ENCODE measurements around the gene RWDD2A. TPM values are rescaled to one million over a fixed set of nuclear protein-coding genes. Genes with fewer than 3 reads are reported as not detected.

RWDD2A gene
- total RNA-seq, 1 donor from 2014 or later, result 1.5 TPM

GRCh38 chr6:83198486-83199172 lies 5.5 kb downstream of the RWDD2A start:
- intact Hi-C loops (cut with micrococcal nuclease), result loop anchor here (10.0 kb wide), 1 partner anchor 656 kb away; the partner anchor contains the start of genes CYB5R4 and RIPPLY2

DNA sequence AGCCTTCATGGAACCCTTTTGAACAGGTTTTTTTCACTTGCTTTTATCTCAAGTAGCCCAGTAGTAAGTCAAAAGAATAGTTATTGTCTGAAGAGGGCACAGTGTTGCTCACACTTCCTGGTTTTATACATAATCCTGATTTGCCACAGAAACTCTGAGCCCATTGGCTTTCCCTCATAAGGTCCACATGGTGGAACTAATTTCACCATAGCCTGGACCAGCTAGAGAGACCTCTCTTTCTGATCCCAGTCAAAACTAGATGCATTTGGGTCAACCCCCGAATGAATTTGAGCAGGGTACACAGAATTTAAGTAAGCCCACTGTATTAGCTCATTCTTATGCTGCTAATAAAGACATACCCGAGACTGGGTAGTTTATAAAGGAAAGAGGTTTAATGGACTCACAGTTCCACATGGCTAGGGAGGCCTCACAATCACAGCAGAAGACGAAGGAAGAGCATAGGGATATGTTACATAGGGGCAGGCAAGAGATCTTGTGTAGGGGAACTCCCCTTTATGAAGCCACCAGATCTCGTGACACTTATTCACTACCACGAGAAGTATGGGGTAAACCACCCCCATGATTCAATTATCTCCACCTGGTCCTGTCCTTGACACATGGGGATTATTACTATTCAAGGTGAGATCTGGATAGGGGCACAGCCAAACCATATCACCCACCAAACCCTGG lies 6.2 kb downstream of the RWDD2A start:
- intact Hi-C loops (cut with micrococcal nuclease), result loop anchor here (10.0 kb wide), 1 partner anchor 655 kb away; the partner anchor contains the start of genes CYB5R4 and RIPPLY2

GRCh38 chr6:83199863-83200225 lies 6.7 kb downstream of the RWDD2A start:
- intact Hi-C loops (cut with micrococcal nuclease), result loop anchor here (10.0 kb wide), 1 partner anchor 655 kb away; the partner anchor contains the start of genes CYB5R4 and RIPPLY2

DNA sequence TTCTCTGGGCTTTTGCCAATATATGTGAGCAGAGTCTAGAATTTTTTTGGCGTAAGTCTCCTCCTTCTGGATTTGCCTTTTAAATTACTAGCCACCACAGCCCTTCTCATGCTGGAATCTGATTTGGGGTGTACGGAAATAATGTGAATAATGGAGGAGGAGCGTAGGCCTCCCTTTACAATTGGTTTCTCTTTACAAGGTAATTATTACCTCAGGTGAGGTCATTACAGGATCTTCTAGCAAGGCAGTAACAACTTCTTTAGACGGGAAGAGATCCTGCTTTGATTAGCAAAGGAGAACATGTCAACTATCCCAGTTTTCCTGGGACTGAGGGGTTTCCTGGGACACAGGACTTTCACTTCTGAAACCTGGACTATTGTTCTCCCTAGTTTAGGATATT lies 8.9 kb downstream of the RWDD2A start:
- intact Hi-C loops (cut with micrococcal nuclease), result no loop called here

DNA sequence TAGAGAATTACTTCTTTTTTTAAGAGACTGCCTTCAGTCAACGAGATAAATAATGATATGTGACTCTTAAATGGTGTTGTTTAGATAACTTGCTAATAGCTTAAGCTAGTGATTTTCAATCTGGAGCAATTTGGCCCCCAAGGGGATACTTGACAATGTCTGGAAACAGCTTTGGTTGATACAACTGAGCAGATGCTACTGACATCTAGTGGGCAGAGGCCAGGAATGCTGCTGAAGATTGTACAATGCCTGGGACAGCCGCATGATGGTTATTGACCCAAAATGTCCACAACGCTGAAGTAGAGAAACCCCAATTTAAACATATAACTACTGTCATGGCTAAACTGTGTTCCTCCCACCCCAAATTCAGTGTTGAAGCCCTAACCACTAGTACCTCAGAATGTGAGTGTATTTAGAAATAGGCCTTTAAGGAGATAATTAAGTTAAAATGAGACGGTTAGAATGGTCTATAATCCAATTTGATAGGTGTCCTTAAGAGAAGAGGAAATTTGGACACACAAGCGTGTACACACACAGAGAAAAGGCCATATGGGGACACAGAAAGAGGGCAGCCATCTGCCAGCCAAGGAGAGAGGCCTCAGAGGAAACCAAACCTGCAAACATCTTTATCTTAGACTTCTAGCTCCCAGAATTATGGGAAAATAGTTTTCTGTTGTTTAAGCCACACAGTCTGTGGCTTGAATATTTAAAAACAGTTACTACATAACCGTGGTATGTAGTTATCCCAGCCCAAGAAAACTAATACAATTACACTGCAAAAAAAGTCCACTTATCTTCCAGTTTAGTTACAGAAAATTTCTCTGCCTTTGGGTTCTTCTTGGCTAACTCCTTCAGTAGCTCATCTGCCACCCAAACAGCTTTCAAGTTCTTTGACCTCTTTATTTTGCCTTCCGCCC lies 22.2 kb downstream of the RWDD2A start:
- intact Hi-C loops (cut with micrococcal nuclease), result loop anchor here (1.0 to 5.0 kb wide), 3 partner anchors 22 to 943 kb away; partner anchors contain the start of genes DOP1A, PGM3 and RWDD2A

DNA sequence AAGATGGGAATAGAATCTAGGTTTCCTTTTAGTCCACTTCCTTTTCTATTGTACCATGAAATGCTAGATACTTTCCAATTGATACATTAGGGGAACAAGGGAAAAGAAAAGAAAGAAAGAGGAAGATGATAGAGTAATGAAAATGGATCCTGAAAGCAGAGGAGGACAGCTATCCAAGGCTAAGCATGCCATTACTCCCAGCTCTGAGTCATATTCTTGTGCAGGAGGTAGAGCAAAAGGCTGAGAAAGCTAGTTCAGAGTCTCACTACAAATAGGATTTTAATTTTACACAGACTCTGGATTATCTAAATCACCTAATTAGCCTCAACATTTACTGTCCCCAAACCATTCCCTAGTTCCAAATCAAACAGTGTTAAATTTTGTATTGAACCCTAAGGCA lies 23.6 kb downstream of the RWDD2A start:
- intact Hi-C loops (cut with micrococcal nuclease), result loop anchor here (5.0 kb wide), 1 partner anchor 945 kb away; no protein-coding TSS in a partner anchor

DNA sequence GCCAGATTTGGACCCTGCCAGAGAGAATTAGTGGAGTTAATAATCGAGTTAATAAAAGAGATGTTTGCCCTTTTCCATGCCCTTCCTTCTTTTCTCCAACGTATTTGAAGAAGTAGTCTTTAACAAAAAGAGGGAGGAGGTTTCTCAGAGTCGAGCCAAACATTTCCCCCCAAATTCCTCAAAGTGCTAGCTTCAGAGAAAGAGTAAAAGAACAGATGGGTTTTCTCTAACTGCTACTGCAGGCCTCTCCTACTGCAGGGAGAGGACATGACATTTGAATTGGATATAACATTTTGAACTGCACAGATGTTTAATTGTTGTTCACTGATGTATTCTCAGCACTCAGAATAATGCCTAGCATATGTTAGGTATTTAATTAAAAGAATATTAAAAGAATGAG lies 25.5 kb downstream of the RWDD2A start:
- intact Hi-C loops (cut with micrococcal nuclease), result loop anchor here (5.0 kb wide), 1 partner anchor 946 kb away; no protein-coding TSS in a partner anchor

DNA sequence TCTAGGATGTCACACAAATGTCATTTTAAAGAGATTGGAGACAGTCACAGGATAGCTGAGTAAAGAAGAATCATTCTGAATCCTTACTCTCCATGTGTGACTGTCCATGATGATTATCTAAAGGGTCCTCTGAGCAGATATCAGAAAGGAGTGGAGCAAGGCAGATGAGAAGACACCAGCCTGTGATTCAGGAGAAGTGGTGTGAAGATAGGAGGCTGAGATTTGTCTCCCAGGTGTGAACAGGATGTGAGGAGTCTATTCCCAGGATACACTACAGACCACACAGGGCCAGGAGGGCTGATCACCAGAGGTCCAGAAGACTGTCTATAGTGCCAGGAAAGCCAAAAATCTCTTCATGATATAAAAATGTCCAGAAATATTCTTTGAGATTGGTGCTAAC lies 27.0 kb downstream of the RWDD2A start:
- intact Hi-C loops (cut with micrococcal nuclease), result no loop called here

DNA sequence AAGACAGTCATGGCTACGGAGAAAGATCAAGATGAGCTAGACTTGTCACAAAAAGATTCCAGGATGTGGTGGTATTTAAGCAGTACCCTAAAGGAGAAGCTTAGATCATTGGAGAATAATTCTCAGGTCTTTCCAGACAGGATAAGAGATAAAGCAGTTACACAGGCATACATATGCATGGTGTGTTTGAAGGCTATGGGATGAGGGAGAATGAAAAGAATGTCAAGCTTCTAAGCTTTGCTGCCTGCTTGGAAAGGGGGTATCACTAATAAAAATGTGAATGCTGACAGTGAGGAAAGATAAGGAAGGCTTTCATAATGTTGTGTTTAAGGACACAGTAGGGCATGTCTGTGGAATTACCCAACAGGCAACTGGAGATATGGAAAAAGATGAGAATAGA lies 28.1 kb downstream of the RWDD2A start:
- intact Hi-C loops (cut with micrococcal nuclease), result no loop called here

- intact Hi-C loops (cut with micrococcal nuclease), result loop anchor here (1.0 kb wide), 2 partner anchors 293 to 314 kb away; no protein-coding TSS in a partner anchor
Measured at GRCh38 chr6:83221889-83222479, 28.8 kb downstream of the RWDD2A start.

- intact Hi-C loops (cut with micrococcal nuclease), result no loop called here
Measured at GRCh38 chr6:83226517-83226916, 33.4 kb downstream of the RWDD2A start.

GRCh38 chr6:83231146-83231545 lies 38.0 kb downstream of the RWDD2A start:
- intact Hi-C loops (cut with micrococcal nuclease), result no loop called here

DNA sequence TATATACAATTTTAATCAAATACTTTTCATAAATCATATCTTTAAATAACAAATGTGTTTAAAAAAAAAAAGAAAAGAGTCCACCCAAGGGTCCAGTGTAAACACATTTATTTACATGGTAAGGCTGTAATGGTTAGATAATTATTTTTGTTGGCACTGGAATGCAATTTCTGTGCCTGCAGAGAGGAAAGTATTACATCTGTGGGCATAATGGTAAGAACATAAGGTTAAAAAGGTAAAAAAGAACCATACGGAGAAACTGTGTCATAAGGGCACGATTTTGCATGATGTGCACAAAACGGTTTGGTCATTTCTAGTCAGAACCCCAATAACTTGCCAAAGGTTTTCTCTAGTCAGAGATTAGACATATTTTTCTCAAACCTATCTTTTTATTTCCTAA lies 54.3 kb downstream of the RWDD2A start:
- intact Hi-C loops (cut with micrococcal nuclease), result no loop called here

Other genes with a start within 250 kb of the RWDD2A start
- 6.4 and 7.0 TPM in 2 replicates for gene UBE3D, start 127.5 kb upstream of the RWDD2A start, total RNA-seq
- 13.4 and 13.6 TPM in 2 replicates for gene DOP1A, start 125.7 kb upstream of the RWDD2A start, total RNA-seq
- 18.3 and 19.9 TPM in 2 replicates for gene PGM3, start 92 bp upstream of the RWDD2A start, total RNA-seq
- gene ME1, start 237.7 kb downstream of the RWDD2A start, total RNA-seq, result not detected in 2 replicates